WTC11 (cell line): ENCODE results near the gene DGUOK. TPM values are rescaled to one million over a fixed set of nuclear protein-coding genes. Genes with fewer than 3 reads are reported as not detected.

Source experiments
- ATAC-seq: fragments of 200-7000 bp; cut with Tn5 transposase; 2 replicates; pipeline ENCODE4 v1.10.0; 2021; ENCODE audit warnings: mild to moderate bottlenecking, moderate library complexity
- CTCF ChIA-PET: fragments of 300-600 bp; sonication (Branson Sonifier 250); formaldehyde crosslinking; loops from one replicate; lab custom pipeline; 2021; ENCODE audit warnings: antibody characterized with exemption; lab: Charles Lee
- POLR2A ChIA-PET: fragments of 350-600 bp; sonication (Branson Sonifier 250); formaldehyde crosslinking; loops from one replicate; lab custom pipeline; 2021; ENCODE audit warnings: antibody characterized with exemption; lab: Charles Lee
- DNase-seq: peaks from one replicate; pipeline ENCODE4 v3.0.0; 2021; ENCODE audit warnings: low spot score
- H3K27ac Mint-ChIP-seq: 2 replicates; pipeline ENCODE4 v1.8.0; 2021; ENCODE audit warnings: mixed read lengths
- H3K27me3 Mint-ChIP-seq: 2 replicates; pipeline ENCODE4 v1.8.0; 2021; ENCODE audit warnings: low read depth, mild to moderate bottlenecking, moderate library complexity, mixed read lengths
- H3K36me3 Mint-ChIP-seq: 2 replicates; pipeline ENCODE4 v1.8.0; 2021; ENCODE audit warnings: mixed read lengths
- H3K4me1 Mint-ChIP-seq: 2 replicates; pipeline ENCODE4 v1.8.0; 2022; ENCODE audit warnings: mixed read lengths
- H3K4me3 Mint-ChIP-seq: 2 replicates; pipeline ENCODE4 v1.8.0; 2021; ENCODE audit warnings: mild to moderate bottlenecking, moderate library complexity, mixed read lengths
- H3K9me3 Mint-ChIP-seq: 2 replicates; pipeline ENCODE4 v1.8.0; 2021; ENCODE audit warnings: mixed read lengths
- ATF1 ChIP-seq: sonication (generic); formaldehyde crosslinking; IDR thresholded peaks from 2 replicates; pipeline ENCODE4 v1.8.1; 2023; ENCODE audit warnings: mild to moderate bottlenecking, moderate library complexity, missing genetic modification reagents
- CREB1 ChIP-seq: sonication (generic); formaldehyde crosslinking; IDR thresholded peaks from 2 replicates; pipeline ENCODE4 v1.8.0; 2023; ENCODE audit warnings: mild to moderate bottlenecking, missing genetic modification reagents
- CREM ChIP-seq: sonication (generic); formaldehyde crosslinking; IDR thresholded peaks from 2 replicates; pipeline ENCODE4 v1.8.1; 2022; ENCODE audit warnings: mild to moderate bottlenecking, missing genetic modification reagents, moderate library complexity
- FOXJ3 ChIP-seq: sonication (generic); formaldehyde crosslinking; IDR thresholded peaks from 2 replicates; pipeline ENCODE4 v1.9.0; 2021; ENCODE audit warnings: missing genetic modification reagents, mild to moderate bottlenecking, borderline replicate concordance
- GRHL2 ChIP-seq: fragments of 250-450 bp; sonication (Bioruptor Pico); IDR thresholded peaks from 2 replicates; pipeline ENCODE4 v1.8.0; 2022; ENCODE audit warnings: mild to moderate bottlenecking, moderate library complexity; ENCODE audit not compliant: insufficient replicate concordance, severe bottlenecking
- GTF2I ChIP-seq: fragments of 250-450 bp; sonication (Bioruptor Pico); conservative IDR thresholded peaks from 2 replicates; pipeline ENCODE4 v1.4.0; 2021; ENCODE audit warnings: mild to moderate bottlenecking
- HMGA2 ChIP-seq: fragments of 250-450 bp; sonication (Bioruptor Pico); IDR thresholded peaks from 2 replicates; pipeline ENCODE4 v1.4.0; 2021; ENCODE audit warnings: mild to moderate bottlenecking, moderate library complexity
- JAZF1 ChIP-seq: fragments of 250-450 bp; sonication (Bioruptor Pico); IDR thresholded peaks from 2 replicates; pipeline ENCODE4 v1.9.0; 2021; ENCODE audit warnings: moderate library complexity, mild to moderate bottlenecking, inconsistent platforms
- TEAD4 ChIP-seq: sonication (generic); formaldehyde crosslinking; IDR thresholded peaks from 2 replicates; pipeline ENCODE4 v1.8.0; 2022; ENCODE audit warnings: mild to moderate bottlenecking, missing genetic modification reagents
- ZBTB21 ChIP-seq: sonication (generic); formaldehyde crosslinking; IDR thresholded peaks from 2 replicates; pipeline ENCODE4 v1.8.1; 2023; ENCODE audit warnings: mild to moderate bottlenecking, missing genetic modification reagents, borderline replicate concordance
- ZNF263 ChIP-seq: sonication (generic); formaldehyde crosslinking; IDR thresholded peaks from 2 replicates; pipeline ENCODE4 v1.8.1; 2022; ENCODE audit warnings: low read depth, mild to moderate bottlenecking, moderate library complexity, missing genetic modification reagents
- total RNA-seq: library from RNA; stranded (reverse); gene quantifications from 3 replicates; pipeline ENCODE4 v1.2.3, GENCODE V29; 2021
- TF ChIP-seq, protein P1 (sequence below): sonication (generic); formaldehyde crosslinking; IDR thresholded peaks from 2 replicates; pipeline ENCODE4 v1.8.0; 2022; ENCODE audit warnings: missing genetic modification reagents
- TF ChIP-seq, protein P2 (sequence below): fragments of 250-450 bp; sonication (Bioruptor Pico); IDR thresholded peaks from 2 replicates; pipeline ENCODE4 v1.9.0; 2021; ENCODE audit warnings: mild to moderate bottlenecking
- TF ChIP-seq, protein P3 (sequence below): fragments of 250-450 bp; sonication (Bioruptor Pico); IDR thresholded peaks from 2 replicates; pipeline ENCODE4 v1.8.0; 2021; ENCODE audit warnings: mild to moderate bottlenecking
- TF ChIP-seq, protein P4 (sequence below): fragments of 250-450 bp; sonication (Bioruptor Pico); IDR thresholded peaks from 2 replicates; pipeline ENCODE4 v1.9.0; 2021; ENCODE audit warnings: mild to moderate bottlenecking, borderline replicate concordance
- TF ChIP-seq, protein P5 (sequence below): fragments of 250-450 bp; sonication (Bioruptor Pico); IDR thresholded peaks from 2 replicates; pipeline ENCODE4 v2.1.2; 2022; ENCODE audit warnings: mild to moderate bottlenecking, moderate library complexity
- TF ChIP-seq, protein P6 (sequence below): fragments of 200-600 bp; IDR thresholded peaks from 2 replicates; pipeline ENCODE4 v1.8.0; 2022; ENCODE audit warnings: antibody characterized with exemption
- TF ChIP-seq, protein P7 (sequence below): sonication (generic); formaldehyde crosslinking; IDR thresholded peaks from 2 replicates; pipeline ENCODE4 v1.8.1; 2022; ENCODE audit warnings: mild to moderate bottlenecking, missing genetic modification reagents, moderate library complexity, borderline replicate concordance
- TF ChIP-seq, protein P8 (sequence below): sonication (generic); formaldehyde crosslinking; IDR thresholded peaks from 2 replicates; pipeline ENCODE4 v1.8.0; 2022; ENCODE audit warnings: mild to moderate bottlenecking, missing genetic modification reagents

DGUOK gene
- total RNA-seq, 1 experiment from 2014 or later, result 105 TPM

DNA sequence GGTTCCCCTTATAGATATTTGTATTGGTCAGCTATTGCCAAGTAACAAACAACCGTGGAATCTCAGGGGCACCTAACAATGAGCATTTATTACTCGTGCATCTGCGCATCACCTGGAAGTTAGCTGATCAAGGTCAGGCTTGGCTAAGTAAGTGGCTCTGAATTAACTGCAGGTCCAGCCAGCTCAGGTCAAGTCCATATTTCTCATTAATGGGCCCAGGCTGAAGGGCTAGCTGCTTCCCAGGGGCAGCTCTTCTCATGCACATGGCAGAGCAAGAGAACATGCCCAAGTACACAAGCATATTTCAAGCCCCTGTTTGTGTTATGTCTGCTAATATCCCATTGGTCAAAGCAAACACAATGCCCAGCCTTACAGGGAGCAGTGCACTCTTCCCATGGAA, 7.8 kb upstream of the DGUOK start:
- DNase-seq (no peak), ATAC-seq (no peak)
- Mint-ChIP-seq H3K4me3 (no peak overlapping the region), H3K27me3 (peaks cover 30% of the 10 kb centered on the region), H3K9me3 (no peaks in the 10 kb centered on the region), H3K27ac (no peak overlapping the region), H3K36me3 (no peaks in the 10 kb centered on the region), H3K4me1 (peaks cover 6% of the 10 kb centered on the region)
- CTCF ChIA-PET, result interaction anchor here (1.1 to 1.2 kb wide), 2 partner anchors 11 to 162 kb away, joined by 3 read pairs; no protein-coding TSS in a partner anchor
- POLR2A ChIA-PET, result no interaction called here
- TF ChIP-seq, protein P1, sequence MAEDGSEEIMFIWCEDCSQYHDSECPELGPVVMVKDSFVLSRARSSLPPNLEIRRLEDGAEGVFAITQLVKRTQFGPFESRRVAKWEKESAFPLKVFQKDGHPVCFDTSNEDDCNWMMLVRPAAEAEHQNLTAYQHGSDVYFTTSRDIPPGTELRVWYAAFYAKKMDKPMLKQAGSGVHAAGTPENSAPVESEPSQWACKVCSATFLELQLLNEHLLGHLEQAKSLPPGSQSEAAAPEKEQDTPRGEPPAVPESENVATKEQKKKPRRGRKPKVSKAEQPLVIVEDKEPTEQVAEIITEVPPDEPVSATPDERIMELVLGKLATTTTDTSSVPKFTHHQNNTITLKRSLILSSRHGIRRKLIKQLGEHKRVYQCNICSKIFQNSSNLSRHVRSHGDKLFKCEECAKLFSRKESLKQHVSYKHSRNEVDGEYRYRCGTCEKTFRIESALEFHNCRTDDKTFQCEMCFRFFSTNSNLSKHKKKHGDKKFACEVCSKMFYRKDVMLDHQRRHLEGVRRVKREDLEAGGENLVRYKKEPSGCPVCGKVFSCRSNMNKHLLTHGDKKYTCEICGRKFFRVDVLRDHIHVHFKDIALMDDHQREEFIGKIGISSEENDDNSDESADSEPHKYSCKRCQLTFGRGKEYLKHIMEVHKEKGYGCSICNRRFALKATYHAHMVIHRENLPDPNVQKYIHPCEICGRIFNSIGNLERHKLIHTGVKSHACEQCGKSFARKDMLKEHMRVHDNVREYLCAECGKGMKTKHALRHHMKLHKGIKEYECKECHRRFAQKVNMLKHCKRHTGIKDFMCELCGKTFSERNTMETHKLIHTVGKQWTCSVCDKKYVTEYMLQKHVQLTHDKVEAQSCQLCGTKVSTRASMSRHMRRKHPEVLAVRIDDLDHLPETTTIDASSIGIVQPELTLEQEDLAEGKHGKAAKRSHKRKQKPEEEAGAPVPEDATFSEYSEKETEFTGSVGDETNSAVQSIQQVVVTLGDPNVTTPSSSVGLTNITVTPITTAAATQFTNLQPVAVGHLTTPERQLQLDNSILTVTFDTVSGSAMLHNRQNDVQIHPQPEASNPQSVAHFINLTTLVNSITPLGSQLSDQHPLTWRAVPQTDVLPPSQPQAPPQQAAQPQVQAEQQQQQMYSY (CRISPR knock-in tag), result no peak
- TF ChIP-seq, protein P2, sequence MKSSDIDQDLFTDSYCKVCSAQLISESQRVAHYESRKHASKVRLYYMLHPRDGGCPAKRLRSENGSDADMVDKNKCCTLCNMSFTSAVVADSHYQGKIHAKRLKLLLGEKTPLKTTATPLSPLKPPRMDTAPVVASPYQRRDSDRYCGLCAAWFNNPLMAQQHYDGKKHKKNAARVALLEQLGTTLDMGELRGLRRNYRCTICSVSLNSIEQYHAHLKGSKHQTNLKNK, result no peak
- no peak for TF ChIP-seq CREB1
- TF ChIP-seq, protein P3, sequence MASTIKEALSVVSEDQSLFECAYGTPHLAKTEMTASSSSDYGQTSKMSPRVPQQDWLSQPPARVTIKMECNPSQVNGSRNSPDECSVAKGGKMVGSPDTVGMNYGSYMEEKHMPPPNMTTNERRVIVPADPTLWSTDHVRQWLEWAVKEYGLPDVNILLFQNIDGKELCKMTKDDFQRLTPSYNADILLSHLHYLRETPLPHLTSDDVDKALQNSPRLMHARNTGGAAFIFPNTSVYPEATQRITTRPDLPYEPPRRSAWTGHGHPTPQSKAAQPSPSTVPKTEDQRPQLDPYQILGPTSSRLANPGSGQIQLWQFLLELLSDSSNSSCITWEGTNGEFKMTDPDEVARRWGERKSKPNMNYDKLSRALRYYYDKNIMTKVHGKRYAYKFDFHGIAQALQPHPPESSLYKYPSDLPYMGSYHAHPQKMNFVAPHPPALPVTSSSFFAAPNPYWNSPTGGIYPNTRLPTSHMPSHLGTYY (CRISPR knock-in tag), result no peak
- TF ChIP-seq TEAD4 (CRISPR knock-in tag), result no peak
- TF ChIP-seq, protein P4, sequence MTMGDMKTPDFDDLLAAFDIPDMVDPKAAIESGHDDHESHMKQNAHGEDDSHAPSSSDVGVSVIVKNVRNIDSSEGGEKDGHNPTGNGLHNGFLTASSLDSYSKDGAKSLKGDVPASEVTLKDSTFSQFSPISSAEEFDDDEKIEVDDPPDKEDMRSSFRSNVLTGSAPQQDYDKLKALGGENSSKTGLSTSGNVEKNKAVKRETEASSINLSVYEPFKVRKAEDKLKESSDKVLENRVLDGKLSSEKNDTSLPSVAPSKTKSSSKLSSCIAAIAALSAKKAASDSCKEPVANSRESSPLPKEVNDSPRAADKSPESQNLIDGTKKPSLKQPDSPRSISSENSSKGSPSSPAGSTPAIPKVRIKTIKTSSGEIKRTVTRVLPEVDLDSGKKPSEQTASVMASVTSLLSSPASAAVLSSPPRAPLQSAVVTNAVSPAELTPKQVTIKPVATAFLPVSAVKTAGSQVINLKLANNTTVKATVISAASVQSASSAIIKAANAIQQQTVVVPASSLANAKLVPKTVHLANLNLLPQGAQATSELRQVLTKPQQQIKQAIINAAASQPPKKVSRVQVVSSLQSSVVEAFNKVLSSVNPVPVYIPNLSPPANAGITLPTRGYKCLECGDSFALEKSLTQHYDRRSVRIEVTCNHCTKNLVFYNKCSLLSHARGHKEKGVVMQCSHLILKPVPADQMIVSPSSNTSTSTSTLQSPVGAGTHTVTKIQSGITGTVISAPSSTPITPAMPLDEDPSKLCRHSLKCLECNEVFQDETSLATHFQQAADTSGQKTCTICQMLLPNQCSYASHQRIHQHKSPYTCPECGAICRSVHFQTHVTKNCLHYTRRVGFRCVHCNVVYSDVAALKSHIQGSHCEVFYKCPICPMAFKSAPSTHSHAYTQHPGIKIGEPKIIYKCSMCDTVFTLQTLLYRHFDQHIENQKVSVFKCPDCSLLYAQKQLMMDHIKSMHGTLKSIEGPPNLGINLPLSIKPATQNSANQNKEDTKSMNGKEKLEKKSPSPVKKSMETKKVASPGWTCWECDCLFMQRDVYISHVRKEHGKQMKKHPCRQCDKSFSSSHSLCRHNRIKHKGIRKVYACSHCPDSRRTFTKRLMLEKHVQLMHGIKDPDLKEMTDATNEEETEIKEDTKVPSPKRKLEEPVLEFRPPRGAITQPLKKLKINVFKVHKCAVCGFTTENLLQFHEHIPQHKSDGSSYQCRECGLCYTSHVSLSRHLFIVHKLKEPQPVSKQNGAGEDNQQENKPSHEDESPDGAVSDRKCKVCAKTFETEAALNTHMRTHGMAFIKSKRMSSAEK (CRISPR knock-in tag), result no peak
- no peak for TF ChIP-seq GRHL2
- TF ChIP-seq FOXJ3, result no peak
- TF ChIP-seq, protein P5, sequence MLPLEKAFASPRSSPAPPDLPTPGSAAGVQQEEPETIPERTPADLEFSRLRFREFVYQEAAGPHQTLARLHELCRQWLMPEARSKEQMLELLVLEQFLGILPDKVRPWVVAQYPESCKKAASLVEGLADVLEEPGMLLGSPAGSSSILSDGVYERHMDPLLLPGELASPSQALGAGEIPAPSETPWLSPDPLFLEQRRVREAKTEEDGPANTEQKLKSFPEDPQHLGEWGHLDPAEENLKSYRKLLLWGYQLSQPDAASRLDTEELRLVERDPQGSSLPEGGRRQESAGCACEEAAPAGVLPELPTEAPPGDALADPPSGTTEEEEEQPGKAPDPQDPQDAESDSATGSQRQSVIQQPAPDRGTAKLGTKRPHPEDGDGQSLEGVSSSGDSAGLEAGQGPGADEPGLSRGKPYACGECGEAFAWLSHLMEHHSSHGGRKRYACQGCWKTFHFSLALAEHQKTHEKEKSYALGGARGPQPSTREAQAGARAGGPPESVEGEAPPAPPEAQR (CRISPR knock-in tag), result no peak
- TF ChIP-seq, protein P6, sequence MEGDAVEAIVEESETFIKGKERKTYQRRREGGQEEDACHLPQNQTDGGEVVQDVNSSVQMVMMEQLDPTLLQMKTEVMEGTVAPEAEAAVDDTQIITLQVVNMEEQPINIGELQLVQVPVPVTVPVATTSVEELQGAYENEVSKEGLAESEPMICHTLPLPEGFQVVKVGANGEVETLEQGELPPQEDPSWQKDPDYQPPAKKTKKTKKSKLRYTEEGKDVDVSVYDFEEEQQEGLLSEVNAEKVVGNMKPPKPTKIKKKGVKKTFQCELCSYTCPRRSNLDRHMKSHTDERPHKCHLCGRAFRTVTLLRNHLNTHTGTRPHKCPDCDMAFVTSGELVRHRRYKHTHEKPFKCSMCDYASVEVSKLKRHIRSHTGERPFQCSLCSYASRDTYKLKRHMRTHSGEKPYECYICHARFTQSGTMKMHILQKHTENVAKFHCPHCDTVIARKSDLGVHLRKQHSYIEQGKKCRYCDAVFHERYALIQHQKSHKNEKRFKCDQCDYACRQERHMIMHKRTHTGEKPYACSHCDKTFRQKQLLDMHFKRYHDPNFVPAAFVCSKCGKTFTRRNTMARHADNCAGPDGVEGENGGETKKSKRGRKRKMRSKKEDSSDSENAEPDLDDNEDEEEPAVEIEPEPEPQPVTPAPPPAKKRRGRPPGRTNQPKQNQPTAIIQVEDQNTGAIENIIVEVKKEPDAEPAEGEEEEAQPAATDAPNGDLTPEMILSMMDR, result no peak
- no peak for TF ChIP-seq HMGA2 (CRISPR knock-in tag)
- TF ChIP-seq ATF1, result no peak
- TF ChIP-seq JAZF1 (CRISPR knock-in tag), result no peak
- no peak for TF ChIP-seq CREM
- no peak for TF ChIP-seq ZNF263 (CRISPR knock-in tag)
- no peak for TF ChIP-seq GTF2I
- no peak for TF ChIP-seq ZBTB21 (CRISPR knock-in tag)
- TF ChIP-seq, protein P7, sequence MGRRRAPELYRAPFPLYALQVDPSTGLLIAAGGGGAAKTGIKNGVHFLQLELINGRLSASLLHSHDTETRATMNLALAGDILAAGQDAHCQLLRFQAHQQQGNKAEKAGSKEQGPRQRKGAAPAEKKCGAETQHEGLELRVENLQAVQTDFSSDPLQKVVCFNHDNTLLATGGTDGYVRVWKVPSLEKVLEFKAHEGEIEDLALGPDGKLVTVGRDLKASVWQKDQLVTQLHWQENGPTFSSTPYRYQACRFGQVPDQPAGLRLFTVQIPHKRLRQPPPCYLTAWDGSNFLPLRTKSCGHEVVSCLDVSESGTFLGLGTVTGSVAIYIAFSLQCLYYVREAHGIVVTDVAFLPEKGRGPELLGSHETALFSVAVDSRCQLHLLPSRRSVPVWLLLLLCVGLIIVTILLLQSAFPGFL (CRISPR knock-in tag), result no peak
- TF ChIP-seq, protein P8, sequence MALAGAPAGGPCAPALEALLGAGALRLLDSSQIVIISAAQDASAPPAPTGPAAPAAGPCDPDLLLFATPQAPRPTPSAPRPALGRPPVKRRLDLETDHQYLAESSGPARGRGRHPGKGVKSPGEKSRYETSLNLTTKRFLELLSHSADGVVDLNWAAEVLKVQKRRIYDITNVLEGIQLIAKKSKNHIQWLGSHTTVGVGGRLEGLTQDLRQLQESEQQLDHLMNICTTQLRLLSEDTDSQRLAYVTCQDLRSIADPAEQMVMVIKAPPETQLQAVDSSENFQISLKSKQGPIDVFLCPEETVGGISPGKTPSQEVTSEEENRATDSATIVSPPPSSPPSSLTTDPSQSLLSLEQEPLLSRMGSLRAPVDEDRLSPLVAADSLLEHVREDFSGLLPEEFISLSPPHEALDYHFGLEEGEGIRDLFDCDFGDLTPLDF, result no peak
